ENCODE measurements around the gene DNM3. TPM values are rescaled to one million over a fixed set of nuclear protein-coding genes. Genes with fewer than 3 reads are reported as not detected.

The DNM3 gene
- total and polyA plus RNA-seq, 9 of the 15 experiments (the other 6 are each of a cell fraction or from before 2014, with no cell fraction given), result 0.08 to 0.36 (median 0.22) TPM; not detected in 1

DNA sequence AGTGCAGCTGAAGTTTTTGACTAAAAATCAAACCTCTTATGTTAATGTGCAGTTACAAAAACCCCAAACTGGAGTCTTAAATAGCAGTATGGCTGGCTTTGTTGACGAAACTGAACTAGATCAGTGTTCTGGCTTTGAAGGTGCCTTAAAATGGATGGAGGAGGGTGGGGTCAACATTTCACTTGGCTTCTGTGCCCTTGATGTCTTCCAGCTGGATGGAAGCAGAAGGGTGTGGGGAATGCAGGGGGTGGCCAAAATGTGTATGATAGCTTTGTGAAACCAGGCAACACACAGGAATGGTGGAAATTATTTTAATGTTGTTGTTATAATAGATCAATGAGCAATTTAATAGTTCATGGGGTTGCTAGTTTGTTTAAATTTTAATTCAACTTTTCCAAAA, 482.4 kb downstream of the DNM3 start:
- no peak for TF ChIP-seq CREBBP (IDR thresholded peaks at IDR 0.05; ENCODE audit: low read depth, low read length)
- TF ChIP-seq ARID3A (IDR thresholded peaks at IDR 0.05; ENCODE audit: borderline replicate concordance, low read depth, low read length), result no peak
- TF ChIP-seq, protein P1, sequence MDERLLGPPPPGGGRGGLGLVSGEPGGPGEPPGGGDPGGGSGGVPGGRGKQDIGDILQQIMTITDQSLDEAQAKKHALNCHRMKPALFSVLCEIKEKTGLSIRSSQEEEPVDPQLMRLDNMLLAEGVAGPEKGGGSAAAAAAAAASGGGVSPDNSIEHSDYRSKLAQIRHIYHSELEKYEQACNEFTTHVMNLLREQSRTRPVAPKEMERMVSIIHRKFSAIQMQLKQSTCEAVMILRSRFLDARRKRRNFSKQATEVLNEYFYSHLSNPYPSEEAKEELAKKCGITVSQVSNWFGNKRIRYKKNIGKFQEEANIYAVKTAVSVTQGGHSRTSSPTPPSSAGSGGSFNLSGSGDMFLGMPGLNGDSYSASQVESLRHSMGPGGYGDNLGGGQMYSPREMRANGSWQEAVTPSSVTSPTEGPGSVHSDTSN (CRISPR knock-in tag; IDR thresholded peaks at IDR 0.05; ENCODE audit: low read depth), result no peak
- TF ChIP-seq, protein P1 (tag; conservative IDR thresholded peaks at IDR 0.05; ENCODE audit: low read depth), result no peak
- TF ChIP-seq ZNF407 (IDR thresholded peaks at IDR 0.05; ENCODE audit: low read depth), result no peak
- H3K4me3 ChIP-seq, result no peak overlapping the region
- no peak overlapping the region for H2AFZ ChIP-seq (ENCODE audit: low read depth, low read length)
- H3K9me1 ChIP-seq (ENCODE audit: control insufficient read depth, insufficient read depth, low read length), result no peaks in the 10 kb centered on the region
- intact Hi-C loops (cut with micrococcal nuclease) (no loop called here), in situ Hi-C loops (cut with MboI) (no loop called here)
- WGBS (ENCODE audit: insufficient coverage, low coverage, missing lambda C conversion rate), result 0% methylated on average over 1 of the region's 1 CpG
- ATAC-seq (no peak), DNase-seq (ENCODE audit: extremely low read depth in 1 of 4, low spot score in 3 of 4) (no peak), FAIRE-seq (no peak)
- no peaks in the 10 kb centered on the region for H4K20me1 ChIP-seq (replicated peaks; ENCODE audit: control insufficient read depth, insufficient read depth, low read length)
- no peaks in the 10 kb centered on the region for H3K4me1 ChIP-seq (replicated peaks in 1 of 2; ENCODE audit: control insufficient read depth in 2 of 2, insufficient read depth in 2 of 2, low read length in 2 of 2)
- no peaks in the 10 kb centered on the region for H3K79me2 ChIP-seq (ENCODE audit: control insufficient read depth, insufficient read depth, low read length)
- ChIA-PET CTCF (ENCODE audit: low intra/inter-chr PET ratio) (no interaction called here), POLR2A (no interaction called here)
- peaks cover 0 to 5% of the 10 kb centered on the region in 2 experiments; a peak in 1 of 5 replicates for H3K27me3 ChIP-seq (ENCODE audit: control insufficient read depth in 2 of 2, insufficient read depth in 2 of 2, low read length in 2 of 2)
- H3K36me3 ChIP-seq (ENCODE audit: control insufficient read depth, insufficient read depth, low read length), result no peaks in the 10 kb centered on the region
- BruUV-seq (replicated peaks), result no TSS peak
- no peak overlapping the region for H3K27ac ChIP-seq (ENCODE audit: extremely low read depth, low read depth, low read length)
- H3K4me2 ChIP-seq (ENCODE audit: insufficient read depth, low read length), result no peak overlapping the region
- H3K9me3 ChIP-seq (replicated peaks; ENCODE audit: control insufficient read depth, insufficient read depth, low read depth, low read length), result no peaks in the 10 kb centered on the region
- H3K9ac ChIP-seq (ENCODE audit: insufficient read depth in 1 of 2, low read depth in 2 of 2, low read length in 2 of 2), result no peak overlapping the region
